Measurements from ENCODE around the gene TLX2.

GRCh38 chr2:74505448-74506246 lies 8.6 kb upstream of the TLX2 start:
- TF ChIP-seq ZC3H11A (IDR thresholded peaks at IDR 0.05) (no peak), E2F6 (IDR thresholded peaks at IDR 0.05; ENCODE audit: borderline replicate concordance, low read depth) (no peak), RCOR1 (IDR thresholded peaks at IDR 0.05; ENCODE audit: low read depth, low read length) (no peak), NFE2L2 (conservative IDR thresholded peaks at IDR 0.05; ENCODE audit: low read length) (no peak)
- TF ChIP-seq, protein P1, sequence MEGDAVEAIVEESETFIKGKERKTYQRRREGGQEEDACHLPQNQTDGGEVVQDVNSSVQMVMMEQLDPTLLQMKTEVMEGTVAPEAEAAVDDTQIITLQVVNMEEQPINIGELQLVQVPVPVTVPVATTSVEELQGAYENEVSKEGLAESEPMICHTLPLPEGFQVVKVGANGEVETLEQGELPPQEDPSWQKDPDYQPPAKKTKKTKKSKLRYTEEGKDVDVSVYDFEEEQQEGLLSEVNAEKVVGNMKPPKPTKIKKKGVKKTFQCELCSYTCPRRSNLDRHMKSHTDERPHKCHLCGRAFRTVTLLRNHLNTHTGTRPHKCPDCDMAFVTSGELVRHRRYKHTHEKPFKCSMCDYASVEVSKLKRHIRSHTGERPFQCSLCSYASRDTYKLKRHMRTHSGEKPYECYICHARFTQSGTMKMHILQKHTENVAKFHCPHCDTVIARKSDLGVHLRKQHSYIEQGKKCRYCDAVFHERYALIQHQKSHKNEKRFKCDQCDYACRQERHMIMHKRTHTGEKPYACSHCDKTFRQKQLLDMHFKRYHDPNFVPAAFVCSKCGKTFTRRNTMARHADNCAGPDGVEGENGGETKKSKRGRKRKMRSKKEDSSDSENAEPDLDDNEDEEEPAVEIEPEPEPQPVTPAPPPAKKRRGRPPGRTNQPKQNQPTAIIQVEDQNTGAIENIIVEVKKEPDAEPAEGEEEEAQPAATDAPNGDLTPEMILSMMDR (IDR thresholded peaks at IDR 0.05), result no peak

All from A549 (cell line).